CMK (cell line): ENCODE results near the gene AJAP1.

Experiments used
- DNase-seq: peaks from one replicate; pipeline ENCODE4 v3.0.0-alpha.2; 2010; ENCODE audit warnings: low read depth

AJAP1 gene

DNA sequence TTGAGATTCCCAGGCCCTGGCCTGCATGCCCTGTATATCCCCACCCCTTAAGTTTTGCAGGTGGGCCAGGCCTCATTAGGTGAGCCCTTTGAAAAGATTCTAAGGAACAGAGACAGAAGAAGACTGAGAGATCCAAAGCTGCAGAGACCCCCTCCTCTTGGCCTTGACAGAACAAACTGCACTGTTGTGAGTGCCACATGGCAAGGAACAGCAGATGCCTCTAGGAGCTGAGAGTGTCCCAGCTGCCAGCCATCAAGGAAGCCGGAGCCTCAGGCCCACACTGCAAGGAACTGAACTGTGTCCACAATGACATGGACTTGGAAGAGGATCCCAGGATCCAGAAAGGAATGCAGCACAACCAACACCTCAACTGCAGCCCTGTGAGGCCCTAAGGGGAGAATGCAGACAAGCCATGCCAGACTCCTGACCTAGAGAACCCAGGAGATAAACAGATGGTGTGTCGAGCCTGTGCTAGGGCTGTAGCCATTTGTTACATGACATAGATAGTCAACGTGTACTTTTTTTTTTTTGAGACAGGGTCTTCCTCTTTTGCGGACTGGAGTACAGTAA, 182.7 kb downstream of the AJAP1 start:
- no peak for DNase-seq

DNA sequence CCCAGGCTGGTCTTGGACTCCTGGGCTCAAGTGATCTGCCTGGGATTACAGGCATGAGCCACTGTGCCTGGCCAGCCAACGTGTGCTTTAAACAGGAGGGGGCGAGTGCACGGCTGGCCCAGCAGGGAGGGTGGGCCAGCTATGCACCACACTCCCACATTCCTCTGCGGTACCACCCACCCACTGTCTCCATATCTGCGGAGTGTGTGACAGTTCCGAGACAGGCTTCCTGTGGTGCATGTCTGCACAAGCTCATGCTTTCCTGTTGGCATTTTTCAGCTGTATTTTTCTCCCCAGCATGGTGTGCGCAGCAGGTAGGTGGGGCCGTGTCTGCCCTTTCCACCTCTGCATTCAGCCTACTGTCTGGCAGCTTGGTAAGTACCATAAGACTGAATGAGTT, 183.3 kb downstream of the AJAP1 start:
- DNase-seq: no peak

DNA sequence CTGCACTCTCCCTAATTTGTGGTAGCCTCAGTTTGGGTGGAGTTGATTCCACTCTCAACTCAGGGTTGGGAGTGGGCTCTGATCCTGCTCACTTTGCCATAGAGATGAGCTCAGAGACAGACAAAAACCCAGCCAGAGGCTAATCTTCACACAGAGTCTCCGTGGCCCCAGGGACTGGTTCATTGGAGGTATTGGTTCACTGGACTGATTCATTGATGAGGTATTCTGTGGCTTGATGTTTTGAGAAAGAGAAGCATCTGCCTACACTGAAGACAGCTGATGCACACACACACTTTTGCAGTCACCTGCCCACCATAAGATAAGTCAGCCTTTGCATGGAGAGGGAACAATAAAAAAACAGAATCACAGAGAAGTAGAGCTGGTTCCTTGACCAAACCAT, 183.8 kb downstream of the AJAP1 start:
- no peak for DNase-seq
